ENCODE results near the gene PRAMEF25.
"Not testable (repeated sequence)": the region's sequence is repeated elsewhere in the genome, so short reads cannot be mapped to it uniquely, and the experiment has no call there.

PRAMEF25 gene

GRCh38 chr1:13070474-13070873 is at the start of gene PRAMEF25:
Gene PRAMEF25 (plus strand): TSS chr1:13070774. CDS start chr1:13073694, 2,920 bp downstream.
- not testable (repeated sequence) for FAIRE-seq; DNase-seq (ENCODE audit: insufficient read length, low spot score)

- not testable (repeated sequence) for FAIRE-seq; DNase-seq (ENCODE audit: insufficient read length, low spot score)
These were observed 14.1 kb upstream of the PRAMEF25 start, which contains the start of gene PRAMEF27 for GRCh38 chr1:13056475-13056874. Gene PRAMEF27 (minus strand): TSS chr1:13056575. CDS start chr1:13053659, 2,916 bp downstream.

GRCh38 chr1:13116754-13117153 is 46.2 kb downstream of the PRAMEF25 start, which contains the start of gene HNRNPCL2:
Gene HNRNPCL2 (minus strand): TSS chr1:13116854. CDS start chr1:13116400, 454 bp downstream.
- DNase-seq (ENCODE audit: insufficient read length, low spot score); FAIRE-seq: not testable (repeated sequence)
